Measurements from ENCODE around the gene POLDIP3.
"Not testable (repeated sequence)": the region's sequence is repeated elsewhere in the genome, so short reads cannot be mapped to it uniquely, and the experiment has no call there.

POLDIP3 gene

DNA sequence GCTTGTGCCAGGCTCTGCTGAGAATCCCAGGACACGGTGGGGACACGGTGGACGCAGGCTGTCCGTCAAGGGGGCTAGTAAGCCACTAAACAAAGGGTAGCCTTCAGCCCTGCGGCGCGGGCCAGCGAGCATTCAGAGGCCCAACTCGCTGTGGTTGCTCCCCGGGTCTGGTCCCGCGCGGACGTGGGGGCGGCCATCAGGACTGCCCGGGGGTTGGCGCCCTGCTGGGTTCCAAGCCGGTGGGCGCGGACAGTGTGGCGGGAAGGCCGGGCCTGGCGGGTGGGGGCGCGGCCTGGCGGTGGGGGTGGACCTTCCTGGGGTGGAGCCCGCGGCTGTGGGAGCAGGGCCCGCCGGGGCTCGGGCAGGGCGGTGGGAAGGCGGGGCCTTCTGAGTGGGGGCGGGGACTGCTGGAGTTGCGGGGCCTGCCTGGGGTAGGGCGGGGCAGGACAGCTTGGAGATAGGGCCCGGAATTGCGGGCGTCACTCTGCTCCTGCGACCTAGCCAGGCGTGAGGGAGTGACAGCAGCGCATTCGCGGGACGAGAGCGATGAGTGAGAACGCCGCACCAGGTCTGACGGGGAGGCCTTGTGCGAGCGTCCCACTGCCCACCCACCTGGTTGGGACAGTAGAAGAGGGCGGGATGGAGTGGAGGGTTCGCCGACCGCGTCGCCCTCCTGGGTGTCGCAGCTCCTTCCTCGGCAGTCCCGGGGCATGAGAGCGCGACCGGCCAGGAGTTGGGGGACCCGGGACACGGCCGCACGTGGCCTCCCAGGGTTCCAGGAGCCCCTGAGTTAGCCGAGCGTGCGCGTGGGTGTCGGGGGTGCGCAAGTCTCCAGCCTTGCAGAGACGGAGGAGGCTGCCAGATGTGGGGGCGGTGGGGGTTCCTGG lies 61.0 kb downstream of the POLDIP3 start, which contains the start of gene SERHL2:
TSS of gene SERHL2 (plus strand) at position 482 of the 887 bp plus-strand sequence. CDS start at position 547, 65 bp downstream.
- DNase-seq (ENCODE audit: low read depth), result peak; percentile 82

DNA sequence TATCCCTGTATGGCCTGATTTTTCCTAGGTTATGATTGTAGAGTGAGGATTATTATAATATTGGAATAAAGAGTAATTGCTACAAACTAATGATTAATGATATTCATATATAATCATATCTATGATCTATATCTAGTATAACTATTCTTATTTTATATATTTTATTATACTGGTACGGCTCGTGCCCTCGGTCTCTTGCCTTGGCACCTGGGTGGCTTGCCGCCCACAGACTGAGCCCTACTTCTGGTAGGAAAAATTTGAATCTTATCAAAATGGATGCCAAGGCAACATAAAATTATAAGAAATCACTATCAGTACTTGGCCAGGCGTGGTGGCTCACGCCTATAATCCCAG lies 62.4 kb downstream of the POLDIP3 start:
- not testable (repeated sequence) for DNase-seq (ENCODE audit: low read depth)

DNA sequence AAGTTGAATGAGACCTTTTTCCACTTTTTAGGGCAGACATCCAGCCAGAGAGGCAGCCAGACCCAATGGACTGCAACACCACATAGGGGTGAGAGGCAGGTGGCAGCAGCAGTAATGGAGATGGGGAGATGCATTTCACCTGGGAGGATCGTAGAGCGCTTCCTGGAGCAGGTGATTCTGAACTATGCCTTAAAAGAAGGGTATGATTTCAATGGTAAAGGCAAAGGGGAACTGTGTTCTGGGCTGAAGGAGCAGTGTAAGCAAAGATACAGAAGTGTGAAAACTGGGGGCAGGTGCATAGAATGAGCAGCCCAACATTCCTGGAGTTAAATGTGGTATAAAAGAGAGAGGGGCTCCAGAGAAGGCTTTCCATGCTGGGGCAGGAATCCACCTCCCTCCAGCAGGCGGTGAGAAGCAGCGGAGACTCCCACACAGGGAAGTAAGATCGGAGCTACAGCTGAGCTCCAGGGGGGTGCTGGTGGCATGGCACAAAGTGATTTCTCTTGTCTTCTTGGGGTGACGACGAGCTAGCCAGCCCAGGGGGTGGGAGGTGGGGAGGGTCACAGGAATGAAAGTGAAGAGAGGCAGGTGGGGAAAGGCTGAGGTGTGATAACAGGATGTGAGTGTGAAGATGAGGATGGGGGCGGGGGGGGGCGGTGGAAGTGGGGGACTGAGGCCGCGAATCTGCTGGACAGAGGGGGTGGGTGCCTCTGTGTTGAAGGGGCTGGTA lies 65.2 kb downstream of the POLDIP3 start:
- DNase-seq (ENCODE audit: low read depth), result no peak

DNA sequence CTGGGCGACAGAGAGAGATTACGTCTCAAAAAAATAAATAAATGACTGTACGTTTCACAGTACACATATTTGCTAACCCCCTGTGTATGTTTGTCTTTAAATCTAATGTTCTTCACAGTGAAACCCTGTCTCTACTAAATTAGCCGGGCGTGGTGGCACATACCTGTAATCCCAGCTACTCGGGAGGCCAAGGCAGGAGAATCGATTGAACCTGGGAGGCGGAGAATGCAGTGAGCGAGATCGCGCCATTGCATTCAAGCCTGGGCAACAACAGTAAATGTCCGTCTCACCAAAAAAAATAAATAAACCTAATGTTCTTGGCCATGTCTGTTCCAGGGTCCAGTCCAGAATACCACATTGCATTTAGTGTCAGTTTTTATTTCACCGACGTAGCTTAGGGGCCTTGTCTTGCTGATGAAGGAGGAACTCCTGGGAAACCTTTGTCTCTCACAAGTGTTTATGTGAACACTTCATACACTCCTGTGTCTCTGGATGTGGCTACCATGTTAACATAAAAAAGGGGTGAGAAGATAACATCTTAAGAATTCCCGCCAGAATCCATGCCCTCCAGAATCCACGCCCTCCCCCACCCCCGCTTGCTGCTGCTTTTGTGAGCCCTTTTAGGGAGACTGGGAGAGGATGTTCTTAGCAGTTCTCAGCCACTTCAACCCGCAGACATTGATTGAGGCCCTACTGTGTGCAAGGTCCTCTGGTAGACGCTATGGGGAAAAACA lies 65.9 kb downstream of the POLDIP3 start:
- DNase-seq (ENCODE audit: low read depth), result no peak

DNA sequence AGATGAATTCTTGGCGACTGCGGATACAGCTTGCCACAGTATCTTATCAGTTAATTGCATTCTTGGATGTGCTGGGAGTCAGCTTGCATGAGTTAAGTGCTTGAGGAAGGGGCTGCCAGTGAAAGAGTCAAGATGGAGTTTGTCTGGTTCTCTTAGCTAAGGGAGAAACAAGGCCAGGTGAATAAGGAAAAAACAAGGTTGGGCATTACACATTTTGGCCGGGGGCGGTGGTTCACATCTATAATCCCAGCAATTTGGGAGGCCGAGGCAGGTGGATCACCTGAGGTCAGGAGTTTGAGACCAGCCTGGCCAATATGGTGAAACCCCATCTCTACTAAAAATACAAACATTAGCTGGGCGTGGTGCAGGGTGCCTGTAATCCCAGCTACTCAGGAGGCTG lies 66.6 kb downstream of the POLDIP3 start:
- not testable (repeated sequence) for DNase-seq (ENCODE audit: low read depth)

DNA sequence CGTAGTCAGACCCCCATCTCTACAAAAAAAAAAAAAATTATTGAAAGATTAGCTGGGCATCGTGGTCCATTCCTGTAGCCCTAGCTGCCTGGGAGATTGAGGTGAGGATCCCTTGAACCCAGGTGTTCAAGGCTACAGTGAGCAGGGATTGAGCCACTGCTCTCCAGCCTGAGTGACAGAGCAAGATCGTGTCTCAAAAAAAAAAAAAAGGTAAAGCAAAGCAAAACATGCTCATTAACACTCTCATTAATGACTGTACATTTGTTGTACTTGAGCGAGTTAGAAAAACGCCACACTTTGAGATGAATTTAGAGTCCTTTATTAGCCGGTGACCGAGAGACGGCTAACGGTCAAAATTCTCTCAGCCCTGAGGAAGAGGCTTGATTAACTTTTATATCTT lies 67.1 kb downstream of the POLDIP3 start:
- DNase-seq (ENCODE audit: low read depth), result no peak

DNA sequence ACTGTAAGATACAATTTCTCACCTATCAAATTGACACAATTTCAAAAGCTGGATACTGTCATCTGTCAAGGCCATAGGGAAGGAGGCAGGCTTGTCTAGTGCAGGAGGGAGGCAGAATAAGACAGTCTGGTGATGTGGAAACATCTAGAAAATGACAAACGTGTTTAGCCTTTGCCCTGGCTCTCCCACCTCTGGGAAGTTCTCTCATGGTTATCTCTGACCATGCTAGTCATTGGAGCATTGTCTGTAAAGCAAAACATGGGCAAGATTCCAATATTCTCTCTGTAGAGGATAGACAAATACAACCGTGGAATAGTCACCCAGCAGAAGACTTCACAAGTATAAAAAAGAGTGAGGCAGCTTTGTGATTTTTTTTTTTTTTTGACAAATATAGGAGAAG lies 70.0 kb downstream of the POLDIP3 start:
- DNase-seq (ENCODE audit: low read depth), result no peak

DNA sequence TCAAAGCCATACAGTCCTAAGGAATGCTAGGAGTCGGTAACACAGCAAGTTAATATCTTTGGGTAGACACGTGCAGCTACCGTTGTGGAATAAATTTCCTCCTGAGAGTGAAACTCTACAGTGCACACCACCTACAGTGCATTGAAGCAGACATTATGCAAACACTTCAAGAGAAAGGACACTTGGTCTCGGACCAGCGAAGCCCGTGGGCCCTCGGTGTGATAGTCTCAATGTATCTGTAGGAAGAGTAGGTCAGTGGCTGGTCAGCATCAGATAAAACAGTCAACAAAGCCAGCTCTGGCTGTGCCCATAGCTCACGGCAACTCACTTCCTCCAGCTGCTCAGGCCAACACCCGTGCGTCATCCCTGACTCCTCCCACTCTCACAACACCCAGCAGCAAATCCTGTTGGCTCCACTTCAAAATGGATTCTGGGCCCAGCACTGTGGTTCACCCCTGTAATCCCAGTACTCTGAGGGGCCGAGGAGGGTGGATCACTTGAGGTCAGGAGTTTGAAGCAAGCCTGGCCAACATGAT lies 75.4 kb downstream of the POLDIP3 start:
- DNase-seq (ENCODE audit: low read depth), result not testable (repeated sequence)

DNA sequence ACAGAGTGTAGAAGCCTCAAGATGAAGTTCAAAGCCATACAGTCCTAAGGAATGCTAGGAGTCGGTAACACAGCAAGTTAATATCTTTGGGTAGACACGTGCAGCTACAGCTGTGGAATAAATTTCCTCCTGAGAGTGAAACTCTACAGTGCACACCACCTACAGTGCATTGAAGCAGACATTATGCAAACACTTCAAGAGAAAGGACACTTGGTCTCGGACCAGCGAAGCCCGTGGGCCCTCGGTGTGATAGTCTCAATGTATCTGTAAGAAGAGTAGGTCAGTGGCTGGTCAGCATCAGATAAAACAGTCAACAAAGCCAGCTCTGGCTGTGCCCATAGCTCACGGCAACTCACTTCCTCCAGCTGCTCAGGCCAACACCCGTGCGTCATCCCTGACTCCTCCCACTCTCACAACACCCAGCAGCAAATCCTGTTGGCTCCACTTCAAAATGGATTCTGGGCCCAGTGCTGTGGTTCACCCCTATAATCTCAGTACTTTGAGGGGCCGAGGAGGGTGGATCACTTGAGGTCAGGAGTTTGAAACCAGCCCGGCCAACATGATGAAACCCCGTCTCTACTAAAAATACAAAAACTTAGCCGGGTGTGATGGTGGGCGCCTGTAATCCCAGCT lies 77.4 kb downstream of the POLDIP3 start:
- DNase-seq (ENCODE audit: low read depth), result not testable (repeated sequence)

DNA sequence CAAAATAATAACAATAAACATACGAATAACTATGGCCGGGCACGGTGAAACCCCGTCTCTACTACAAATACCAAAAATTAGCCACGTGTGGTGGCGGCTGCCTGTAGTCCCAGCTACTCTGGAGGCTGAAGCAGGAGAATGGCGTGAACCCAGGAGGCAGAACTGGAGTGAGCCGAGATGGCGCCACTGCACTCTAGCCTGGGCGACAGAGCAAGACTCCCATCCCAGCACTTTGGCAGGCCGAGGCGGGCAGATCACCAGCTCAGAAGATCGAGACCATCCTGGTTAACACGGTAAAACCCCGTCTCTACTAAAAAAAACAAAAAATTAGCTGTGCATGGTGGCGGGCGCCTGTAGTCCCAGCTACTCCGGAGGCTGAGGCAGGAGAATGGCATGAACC lies 78.0 kb downstream of the POLDIP3 start:
- DNase-seq (ENCODE audit: low read depth), result not testable (repeated sequence)

DNA sequence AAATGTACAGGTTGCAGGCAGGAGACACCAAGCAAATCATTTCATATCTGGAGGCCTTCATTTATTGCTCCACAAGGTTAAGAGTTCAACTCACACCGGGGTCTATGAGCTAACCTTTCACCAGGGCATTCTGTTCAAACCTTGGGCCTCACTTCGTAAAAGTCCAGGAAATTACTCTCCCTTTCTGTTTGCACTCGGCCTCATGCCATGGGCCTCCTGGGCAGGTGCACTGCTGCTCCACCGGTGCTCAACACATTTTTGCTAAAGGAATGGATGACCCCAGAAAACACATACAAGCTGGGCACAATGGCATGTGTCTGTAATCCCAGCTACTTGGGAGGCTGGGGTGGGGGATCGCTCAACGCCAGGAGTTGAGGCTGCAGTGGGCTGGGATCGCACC lies 78.5 kb downstream of the POLDIP3 start:
- no peak for DNase-seq (ENCODE audit: low read depth)

DNA sequence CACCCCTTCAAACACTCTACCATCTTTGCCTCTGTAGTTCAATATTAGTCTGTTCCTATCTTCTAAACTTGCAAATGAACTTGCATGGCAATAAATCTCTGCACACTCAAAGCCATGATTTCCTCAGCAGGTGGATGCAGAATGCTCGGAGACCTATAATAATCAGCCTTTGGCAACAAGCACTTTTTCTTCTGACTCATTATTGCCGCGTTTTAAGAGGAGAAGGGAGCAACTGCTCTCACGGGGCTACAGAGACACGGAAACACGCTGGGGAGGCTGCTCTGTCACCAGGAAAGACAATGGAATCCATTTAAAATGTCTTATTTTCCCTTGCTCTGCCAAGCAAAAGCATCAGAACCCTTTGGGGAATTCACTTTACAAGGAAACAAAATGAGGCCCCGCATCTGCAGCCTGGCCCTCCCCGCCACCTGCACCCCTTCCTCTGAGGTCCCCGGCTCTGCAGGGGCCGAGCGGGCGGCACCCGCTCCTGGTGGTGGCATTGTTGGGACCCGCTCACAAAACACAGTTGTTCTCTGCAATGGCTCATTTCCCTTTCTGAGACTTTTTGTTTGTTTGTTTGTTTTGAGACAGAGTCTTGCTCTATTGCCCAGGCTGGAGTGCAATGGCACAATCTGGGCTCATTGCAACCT lies 79.5 kb downstream of the POLDIP3 start:
- not testable (repeated sequence) for DNase-seq (ENCODE audit: low read depth)
